Measurements from ENCODE around the gene FHIT. TPM values are rescaled to one million over a fixed set of nuclear protein-coding genes. Genes with fewer than 3 reads are reported as not detected.
A peak's percentile ranks its signal among the peaks of the same experiment; 100 is the strongest.

Gene FHIT
- total RNA-seq, 1 donor from 2014 or later, result 23.8 TPM

DNA sequence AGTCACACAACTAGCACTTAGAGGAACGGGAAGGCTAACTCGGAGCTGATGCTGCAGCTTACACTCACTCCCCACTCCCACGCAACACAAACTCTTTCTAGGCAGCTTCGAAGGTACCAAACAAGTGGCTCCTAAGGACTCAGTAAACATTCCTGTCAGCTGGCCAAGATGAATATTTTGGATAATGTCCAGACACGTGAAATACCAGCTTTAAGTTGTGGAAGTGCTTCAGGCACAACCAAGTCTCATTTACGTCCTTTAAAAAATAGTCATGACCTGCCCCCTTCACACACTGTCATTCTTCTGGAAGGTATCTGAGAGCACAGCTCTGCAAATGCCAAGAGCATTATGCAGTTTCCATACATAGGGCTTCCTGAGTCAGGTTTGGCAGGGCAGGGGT is 1195.5 kb downstream of the FHIT start:
- Mint-ChIP-seq H3K27ac (peak overlapping the region; percentile 93), H3K27me3 (no peaks in the 10 kb centered on the region), H3K36me3 (ENCODE audit: low read depth) (peaks cover 59% of the 10 kb centered on the region), H3K9me3 (peaks cover 23% of the 10 kb centered on the region), H3K4me3 (peak overlapping the region; percentile 72), H3K4me1 (peaks cover 79% of the 10 kb centered on the region)
- intact Hi-C loops (cut with micrococcal nuclease), result loop anchor here (1.0 to 10.0 kb wide), 3 partner anchors 9 to 1469 kb away; no protein-coding TSS in a partner anchor
- DNase-seq, result peak; percentile 68

DNA sequence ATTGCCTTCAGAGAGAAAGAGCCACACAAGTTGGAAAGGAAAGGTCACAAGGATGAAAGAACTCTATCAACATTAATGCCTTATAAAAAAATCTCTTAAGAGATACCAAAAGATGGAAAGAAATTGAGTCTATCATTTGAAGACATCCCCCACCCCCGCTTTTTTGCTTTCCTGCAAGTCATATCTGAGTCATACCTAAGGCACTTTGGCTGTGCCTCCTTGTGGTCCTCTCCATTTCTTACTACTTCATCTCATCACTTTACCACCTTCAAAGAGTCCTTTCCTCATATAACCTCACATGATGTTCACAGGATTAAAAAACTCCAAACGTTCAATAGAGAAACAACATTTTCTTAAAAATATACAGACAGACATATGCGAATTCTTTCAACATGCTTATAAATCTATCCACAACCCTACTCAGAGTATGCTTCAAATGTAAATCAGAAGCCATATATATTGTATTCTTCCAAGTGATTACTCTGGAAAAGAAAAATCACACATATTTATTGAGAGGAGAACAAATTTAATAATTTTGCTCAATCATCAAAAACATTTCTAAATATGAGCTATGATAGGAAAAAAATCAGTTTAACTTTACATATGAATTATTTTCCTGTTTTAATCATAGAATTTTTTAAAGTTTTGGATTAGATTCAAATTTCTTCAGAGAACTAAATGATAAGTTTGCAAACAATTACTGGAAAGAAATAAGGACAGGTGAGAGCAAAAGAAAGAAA is 1197.6 kb downstream of the FHIT start:
- Mint-ChIP-seq H3K36me3 (ENCODE audit: low read depth) (peaks cover 50% of the 10 kb centered on the region), H3K4me3 (peak overlapping the region; percentile 61), H3K27me3 (no peaks in the 10 kb centered on the region), H3K4me1 (peaks cover 78% of the 10 kb centered on the region), H3K27ac (peak overlapping the region; percentile 93), H3K9me3 (peaks cover 21% of the 10 kb centered on the region)
- peak; percentile 72 for DNase-seq
- intact Hi-C loops (cut with micrococcal nuclease), result loop anchor here (1.0 to 10.0 kb wide), 9 partner anchors 12 to 1471 kb away; no protein-coding TSS in a partner anchor

DNA sequence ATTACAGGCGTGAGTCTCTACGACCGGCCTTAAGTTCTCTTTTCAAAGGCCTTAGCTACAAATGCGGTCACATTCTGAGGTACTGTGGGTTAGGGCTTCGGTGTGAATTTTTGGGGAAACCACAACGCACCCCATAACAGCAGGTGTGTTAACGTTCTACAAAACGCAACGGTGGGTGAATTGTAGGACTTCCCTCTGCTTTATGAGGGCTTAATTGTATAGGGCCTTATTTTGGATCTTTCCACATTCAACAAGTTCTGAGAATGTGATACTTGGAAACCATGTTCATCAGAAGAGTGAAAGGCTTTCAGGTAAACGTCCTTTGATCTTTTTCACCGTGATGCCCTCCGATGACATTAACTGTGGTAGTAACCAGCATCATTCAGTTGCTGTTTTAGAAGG is 1202.8 kb downstream of the FHIT start:
- intact Hi-C loops (cut with micrococcal nuclease), result loop anchor here (1.0 to 2.0 kb wide), 4 partner anchors 16 to 69 kb away; no protein-coding TSS in a partner anchor
- H3K27ac Mint-ChIP-seq, result peak overlapping the region; percentile 91
- peaks cover 22% of the 10 kb centered on the region for H3K9me3 Mint-ChIP-seq
- peak; percentile 91 for DNase-seq
- H3K4me1 Mint-ChIP-seq, result peaks cover 70% of the 10 kb centered on the region
- peaks cover 65% of the 10 kb centered on the region for H3K36me3 Mint-ChIP-seq (ENCODE audit: low read depth)
- peak overlapping the region; percentile 80 for H3K4me3 Mint-ChIP-seq
- no peaks in the 10 kb centered on the region for H3K27me3 Mint-ChIP-seq

DNA sequence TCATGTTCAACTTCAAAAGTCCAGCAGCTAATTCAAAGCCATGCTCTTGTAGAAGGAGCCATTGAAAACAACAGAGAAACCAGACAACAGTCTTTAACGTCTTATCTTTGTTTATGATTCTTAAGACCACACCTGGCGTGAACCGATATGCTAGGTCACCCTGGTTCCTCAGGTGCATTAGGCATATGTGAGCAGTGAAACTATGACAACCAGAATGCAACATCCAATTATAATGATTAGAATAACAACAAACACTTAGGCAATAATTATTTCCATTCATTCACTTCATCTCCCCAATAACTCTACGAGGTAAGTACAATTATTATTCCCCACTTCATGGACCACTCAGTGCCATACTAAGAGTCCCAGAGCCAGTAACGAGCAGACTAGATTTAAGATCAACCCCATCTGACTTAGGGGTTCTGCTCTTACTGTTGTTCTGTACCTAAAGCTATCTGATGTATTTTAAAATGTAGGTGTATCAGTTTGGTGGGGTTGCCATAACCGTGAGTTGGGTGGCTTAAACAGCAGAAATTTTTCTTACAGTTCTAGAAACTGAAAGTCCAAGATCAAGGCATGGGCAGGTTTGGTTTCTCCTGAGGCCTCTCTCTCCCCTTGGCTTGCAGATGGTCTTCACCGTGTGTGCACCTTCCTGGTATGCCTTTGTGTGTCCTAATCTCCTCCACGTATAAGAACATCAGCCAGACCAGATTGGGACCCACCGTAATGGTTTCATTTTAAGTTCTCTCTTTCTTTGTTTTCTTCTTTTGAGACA is 1203.6 kb downstream of the FHIT start:
- H3K4me1 Mint-ChIP-seq, result peaks cover 65% of the 10 kb centered on the region
- H3K27ac Mint-ChIP-seq, result peak overlapping the region; percentile 91
- peak overlapping the region; percentile 80 for H3K4me3 Mint-ChIP-seq
- no peaks in the 10 kb centered on the region for H3K27me3 Mint-ChIP-seq
- H3K36me3 Mint-ChIP-seq (ENCODE audit: low read depth), result peaks cover 64% of the 10 kb centered on the region
- peak; percentile 79 for DNase-seq
- H3K9me3 Mint-ChIP-seq, result peaks cover 22% of the 10 kb centered on the region
- intact Hi-C loops (cut with micrococcal nuclease), result loop anchor here (1.0 to 2.0 kb wide), 4 partner anchors 17 to 68 kb away; no protein-coding TSS in a partner anchor

DNA sequence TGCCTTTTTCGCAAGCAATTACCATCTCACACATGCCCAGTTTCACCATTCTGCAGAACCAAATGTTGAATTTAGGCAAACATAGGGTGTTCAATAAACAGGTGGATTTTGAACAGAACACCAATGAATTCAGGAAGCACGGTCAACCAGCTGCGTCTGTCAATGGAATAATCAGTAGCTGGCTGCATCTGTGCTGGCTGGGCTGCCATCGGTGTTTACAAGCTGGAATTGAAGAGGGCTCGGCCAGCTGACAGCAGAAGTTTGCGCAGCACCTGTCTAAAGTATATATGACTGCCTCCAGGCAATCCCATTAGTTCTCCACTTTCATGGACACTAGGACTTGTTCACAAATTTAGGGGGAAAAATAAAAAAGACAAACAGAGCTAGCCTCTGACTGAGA is 1205.0 kb downstream of the FHIT start:
- Mint-ChIP-seq H3K9me3 (peaks cover 26% of the 10 kb centered on the region), H3K4me3 (no peak overlapping the region), H3K4me1 (peaks cover 53% of the 10 kb centered on the region), H3K36me3 (ENCODE audit: low read depth) (peaks cover 65% of the 10 kb centered on the region), H3K27me3 (no peaks in the 10 kb centered on the region), H3K27ac (peak overlapping the region; percentile 49)
- DNase-seq, result no peak
- intact Hi-C loops (cut with micrococcal nuclease), result no loop called here

DNA sequence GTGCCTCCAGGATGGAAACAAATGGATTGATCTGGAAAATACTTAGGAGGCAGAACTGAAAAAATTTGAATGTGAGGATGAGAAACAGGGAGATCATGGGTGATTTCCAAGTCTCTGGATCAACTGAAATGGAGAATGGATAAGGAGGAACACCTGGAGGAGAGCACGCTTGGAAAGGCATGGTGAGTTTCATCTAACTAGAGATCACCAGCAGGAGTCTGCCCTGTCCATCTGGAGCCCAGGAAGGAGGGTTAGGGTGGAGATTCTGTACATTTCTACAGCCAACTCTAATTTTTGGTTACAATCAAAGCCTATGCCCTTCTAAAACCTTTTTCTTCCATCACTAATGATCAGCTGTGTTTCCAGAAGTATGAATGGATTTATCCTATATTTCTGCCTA is 1205.6 kb downstream of the FHIT start:
- H3K27me3 Mint-ChIP-seq, result no peaks in the 10 kb centered on the region
- H3K36me3 Mint-ChIP-seq (ENCODE audit: low read depth), result peaks cover 64% of the 10 kb centered on the region
- intact Hi-C loops (cut with micrococcal nuclease), result no loop called here
- DNase-seq, result no peak
- peaks cover 49% of the 10 kb centered on the region for H3K4me1 Mint-ChIP-seq
- H3K4me3 Mint-ChIP-seq, result no peak overlapping the region
- peaks cover 23% of the 10 kb centered on the region for H3K9me3 Mint-ChIP-seq
- H3K27ac Mint-ChIP-seq, result peak overlapping the region; percentile 68

DNA sequence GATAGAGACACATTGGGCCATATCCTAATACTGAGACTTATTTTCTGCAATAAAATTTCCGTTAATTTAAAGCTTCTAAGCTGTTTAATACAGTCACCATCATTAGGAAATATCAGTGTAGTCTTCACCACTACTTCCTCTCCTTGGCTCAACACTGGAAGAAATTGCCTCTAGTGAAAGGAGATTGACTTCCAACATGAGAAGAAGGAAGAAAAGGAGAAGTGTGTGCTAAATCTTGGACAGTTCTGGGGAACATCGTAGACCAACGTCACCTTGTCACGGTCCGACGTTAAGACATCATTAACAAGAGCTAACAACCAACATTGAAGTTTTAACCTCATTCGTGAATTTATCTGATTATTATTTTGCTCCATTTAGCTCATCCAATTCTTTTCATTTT is 1214.4 kb downstream of the FHIT start:
- no peak overlapping the region for H3K4me3 Mint-ChIP-seq
- peaks cover 61% of the 10 kb centered on the region for H3K36me3 Mint-ChIP-seq (ENCODE audit: low read depth)

DNA sequence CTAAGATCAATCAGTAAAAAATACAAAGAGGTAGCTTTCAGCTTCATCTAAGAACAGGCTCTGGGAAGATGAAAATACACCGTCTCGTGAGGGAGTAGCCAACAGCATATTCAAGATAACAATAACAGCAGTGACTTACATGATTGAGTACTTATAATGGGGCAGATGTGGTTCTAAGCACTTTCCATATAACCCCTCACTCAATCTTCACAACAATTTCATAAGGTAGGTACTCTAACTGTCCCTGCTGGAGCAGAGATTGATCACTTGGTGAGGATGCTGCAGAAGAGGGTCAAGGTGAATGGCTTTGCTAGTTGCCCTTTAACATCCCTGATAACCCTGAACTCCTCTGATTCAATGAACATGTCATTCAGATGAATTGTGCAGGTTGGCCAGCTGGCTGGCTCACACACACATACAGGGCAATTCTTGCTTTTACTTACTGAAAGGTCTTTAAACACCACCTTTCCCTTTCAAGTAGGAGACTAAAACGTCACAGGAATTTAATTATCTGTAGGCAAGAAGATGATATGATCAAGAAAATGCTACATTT is 1217.3 kb downstream of the FHIT start:
- H3K4me1 Mint-ChIP-seq, result peaks cover 20% of the 10 kb centered on the region
- peaks cover 46% of the 10 kb centered on the region for H3K36me3 Mint-ChIP-seq (ENCODE audit: low read depth)
- intact Hi-C loops (cut with micrococcal nuclease), result no loop called here
- peaks cover 20% of the 10 kb centered on the region for H3K9me3 Mint-ChIP-seq
- no peak overlapping the region for H3K27ac Mint-ChIP-seq
- DNase-seq, result peak; percentile 52
- no peak overlapping the region for H3K4me3 Mint-ChIP-seq
- no peaks in the 10 kb centered on the region for H3K27me3 Mint-ChIP-seq

More for the DNA sequence above, 1214.4 kb downstream of the FHIT start:
- Mint-ChIP-seq H3K4me1 (peaks cover 12% of the 10 kb centered on the region), H3K27me3 (no peaks in the 10 kb centered on the region), H3K9me3 (peaks cover 33% of the 10 kb centered on the region), H3K27ac (no peak overlapping the region)
- no peak for DNase-seq
- intact Hi-C loops (cut with micrococcal nuclease), result no loop called here

DNA sequence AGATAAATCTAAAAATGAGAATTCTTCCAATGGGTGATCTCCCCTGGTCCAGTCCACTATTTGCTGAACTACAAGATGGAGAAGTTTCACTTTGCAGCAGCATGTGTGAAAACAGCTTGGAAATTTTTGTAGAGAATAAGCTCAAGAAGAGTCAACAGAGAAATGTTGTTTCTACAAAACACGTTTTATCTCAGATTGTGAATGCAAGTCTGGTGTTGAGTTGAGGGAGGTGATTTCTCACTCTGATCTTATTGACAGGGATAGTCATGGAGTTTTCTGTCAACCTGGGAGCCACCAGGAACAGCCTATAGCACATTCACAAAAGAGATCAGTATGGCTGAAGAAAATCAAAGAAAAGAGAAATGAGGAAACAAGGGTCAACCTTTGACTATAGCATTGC is 1220.3 kb downstream of the FHIT start:
- Mint-ChIP-seq H3K4me1 (peaks cover 32% of the 10 kb centered on the region), H3K27ac (peak overlapping the region; percentile 49), H3K36me3 (ENCODE audit: low read depth) (peaks cover 44% of the 10 kb centered on the region), H3K4me3 (no peak overlapping the region), H3K9me3 (peaks cover 8% of the 10 kb centered on the region), H3K27me3 (no peaks in the 10 kb centered on the region)
- no peak for DNase-seq
- intact Hi-C loops (cut with micrococcal nuclease), result no loop called here

DNA sequence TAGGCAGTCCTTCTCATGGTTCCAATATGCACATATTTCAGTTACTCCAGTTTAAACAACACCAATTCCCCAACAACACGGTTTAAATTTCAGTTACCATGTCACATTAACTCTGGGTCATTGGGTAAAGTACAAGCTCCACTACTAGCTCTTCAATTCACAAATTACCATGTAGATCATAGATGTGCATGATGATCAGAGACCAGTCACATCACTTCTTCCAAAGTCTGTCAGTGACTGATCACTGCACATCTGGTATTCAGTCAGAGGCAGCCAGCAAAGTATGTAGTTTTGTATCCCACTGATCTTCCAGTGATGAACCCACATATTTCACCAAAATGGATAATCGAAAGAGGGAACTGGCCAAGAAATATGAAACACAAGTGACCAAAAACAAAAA is 1223.0 kb downstream of the FHIT start:
- H3K27me3 Mint-ChIP-seq, result no peaks in the 10 kb centered on the region
- intact Hi-C loops (cut with micrococcal nuclease), result no loop called here
- H3K27ac Mint-ChIP-seq, result peak overlapping the region; percentile 55
- H3K4me1 Mint-ChIP-seq, result peaks cover 50% of the 10 kb centered on the region
- peak overlapping the region; percentile 5 for H3K4me3 Mint-ChIP-seq
- H3K9me3 Mint-ChIP-seq, result peaks cover 4% of the 10 kb centered on the region
- DNase-seq, result no peak
- H3K36me3 Mint-ChIP-seq (ENCODE audit: low read depth), result peaks cover 40% of the 10 kb centered on the region

DNA sequence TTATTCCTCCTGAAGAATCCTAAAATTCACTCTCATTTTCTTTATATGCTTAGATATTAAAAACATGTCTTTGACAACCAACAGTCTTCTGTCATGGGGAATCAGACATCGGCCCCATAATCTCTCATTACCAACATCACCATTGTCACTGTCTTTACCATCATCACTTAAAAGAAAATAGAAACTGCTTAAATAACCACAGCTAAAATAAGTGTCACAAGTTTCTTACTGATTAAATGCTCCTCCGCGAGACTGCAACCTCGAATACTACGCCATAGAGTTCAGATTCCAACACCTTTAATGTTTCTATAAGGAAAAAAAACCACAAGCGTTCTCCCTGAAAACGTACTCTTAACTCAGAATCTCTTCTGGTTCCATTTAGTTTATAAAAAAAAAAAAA is 1223.9 kb downstream of the FHIT start:
- DNase-seq, result no peak
- Mint-ChIP-seq H3K27me3 (no peaks in the 10 kb centered on the region), H3K27ac (peak overlapping the region; percentile 65), H3K4me3 (peak overlapping the region; percentile 69), H3K36me3 (ENCODE audit: low read depth) (peaks cover 37% of the 10 kb centered on the region), H3K9me3 (peaks cover 4% of the 10 kb centered on the region), H3K4me1 (peaks cover 56% of the 10 kb centered on the region)
- intact Hi-C loops (cut with micrococcal nuclease), result no loop called here

DNA sequence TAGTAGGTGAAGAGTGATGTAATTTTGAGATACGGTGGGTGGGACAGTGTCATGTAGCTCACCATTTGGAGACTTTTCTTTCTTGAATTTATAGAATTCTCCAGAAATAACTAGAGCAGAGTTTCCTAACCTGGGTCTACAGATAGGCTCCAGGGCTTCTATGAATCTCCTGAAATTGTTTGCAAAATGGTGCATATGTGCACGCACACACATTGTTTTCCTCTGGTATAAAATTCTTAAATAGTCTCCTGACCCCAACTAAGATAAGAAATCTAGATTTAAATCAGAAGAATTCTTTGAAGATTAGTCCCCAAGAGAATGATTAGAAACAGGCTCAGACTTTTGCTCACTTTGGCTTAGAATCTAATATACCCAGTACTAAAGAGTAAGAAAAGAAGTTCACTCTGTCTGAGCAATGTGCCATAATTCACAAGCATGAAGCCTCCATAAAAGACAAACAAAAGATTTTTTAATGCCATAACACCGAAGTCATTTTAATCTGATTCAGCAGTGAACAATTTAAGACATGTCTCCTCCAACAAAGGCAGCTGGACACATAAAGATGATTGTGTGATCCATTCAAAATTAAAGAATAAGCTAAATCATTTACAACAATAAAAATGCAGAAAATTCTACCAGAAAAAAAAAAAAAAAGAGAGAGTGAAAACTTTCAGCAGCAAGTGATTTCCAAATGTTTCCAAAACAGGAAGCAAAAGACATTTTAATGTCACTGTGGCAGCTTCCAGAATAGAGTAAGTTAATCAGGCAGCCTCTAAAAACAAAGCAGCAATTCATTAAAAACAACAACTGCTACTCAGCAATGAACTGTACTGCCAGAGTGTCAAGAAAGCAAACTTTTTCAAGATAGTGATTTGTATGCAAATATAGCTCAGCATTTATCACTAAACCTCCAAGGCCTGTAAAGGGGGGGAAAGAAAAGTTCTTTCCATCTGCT is 1225.9 kb downstream of the FHIT start:
- intact Hi-C loops (cut with micrococcal nuclease), result no loop called here
- peak overlapping the region; percentile 54 for H3K4me3 Mint-ChIP-seq
- peaks cover 57% of the 10 kb centered on the region for H3K4me1 Mint-ChIP-seq
- H3K36me3 Mint-ChIP-seq (ENCODE audit: low read depth), result peaks cover 39% of the 10 kb centered on the region
- H3K9me3 Mint-ChIP-seq, result peaks cover 4% of the 10 kb centered on the region
- DNase-seq, result no peak
- H3K27ac Mint-ChIP-seq, result peak overlapping the region; percentile 75
- H3K27me3 Mint-ChIP-seq, result no peaks in the 10 kb centered on the region

DNA sequence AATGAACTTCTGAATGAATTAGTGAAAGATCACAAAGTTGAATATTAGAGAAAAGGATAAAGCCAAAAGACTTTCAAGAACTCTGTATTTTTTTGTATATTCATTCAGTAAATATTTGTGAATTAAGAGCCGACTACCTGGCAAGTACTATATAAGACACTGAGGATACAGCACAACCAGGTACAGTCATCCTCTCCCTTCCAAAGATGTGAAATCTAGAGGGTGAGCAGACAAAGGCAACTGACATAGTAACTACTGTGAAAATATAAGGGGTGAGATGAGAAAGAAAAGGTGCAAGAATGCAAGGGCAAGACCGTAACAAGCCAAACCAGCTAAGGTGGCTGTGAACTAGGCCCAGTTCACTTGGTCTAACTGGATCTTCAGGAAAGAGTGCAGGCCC is 1226.9 kb downstream of the FHIT start:
- intact Hi-C loops (cut with micrococcal nuclease), result no loop called here
- no peak overlapping the region for H3K27ac Mint-ChIP-seq
- H3K4me1 Mint-ChIP-seq, result peaks cover 52% of the 10 kb centered on the region
- peaks cover 41% of the 10 kb centered on the region for H3K36me3 Mint-ChIP-seq (ENCODE audit: low read depth)
- H3K27me3 Mint-ChIP-seq, result no peaks in the 10 kb centered on the region
- peaks cover 4% of the 10 kb centered on the region for H3K9me3 Mint-ChIP-seq
- DNase-seq, result no peak
- H3K4me3 Mint-ChIP-seq, result no peak overlapping the region
